Stimulated activated CD8-positive, alpha-beta memory T cell treated with anti-CD3 and anti-CD28 coated beads, Interleukin-7, amount 100 ng/mL, for 24 hours (primary cell): ENCODE measurements around the gene NCR2.

ENCODE experiments used
- DNase-seq: peaks from one replicate; pipeline ENCODE4 v3.0.0-alpha.2; 2020; ENCODE audit warnings: low read depth

Gene NCR2

GRCh38 chr6:41331401-41332150, 3.8 kb upstream of the NCR2 start:
- no peak for DNase-seq

GRCh38 chr6:41332241-41332640, 3.2 kb upstream of the NCR2 start:
- DNase-seq: no peak

DNA sequence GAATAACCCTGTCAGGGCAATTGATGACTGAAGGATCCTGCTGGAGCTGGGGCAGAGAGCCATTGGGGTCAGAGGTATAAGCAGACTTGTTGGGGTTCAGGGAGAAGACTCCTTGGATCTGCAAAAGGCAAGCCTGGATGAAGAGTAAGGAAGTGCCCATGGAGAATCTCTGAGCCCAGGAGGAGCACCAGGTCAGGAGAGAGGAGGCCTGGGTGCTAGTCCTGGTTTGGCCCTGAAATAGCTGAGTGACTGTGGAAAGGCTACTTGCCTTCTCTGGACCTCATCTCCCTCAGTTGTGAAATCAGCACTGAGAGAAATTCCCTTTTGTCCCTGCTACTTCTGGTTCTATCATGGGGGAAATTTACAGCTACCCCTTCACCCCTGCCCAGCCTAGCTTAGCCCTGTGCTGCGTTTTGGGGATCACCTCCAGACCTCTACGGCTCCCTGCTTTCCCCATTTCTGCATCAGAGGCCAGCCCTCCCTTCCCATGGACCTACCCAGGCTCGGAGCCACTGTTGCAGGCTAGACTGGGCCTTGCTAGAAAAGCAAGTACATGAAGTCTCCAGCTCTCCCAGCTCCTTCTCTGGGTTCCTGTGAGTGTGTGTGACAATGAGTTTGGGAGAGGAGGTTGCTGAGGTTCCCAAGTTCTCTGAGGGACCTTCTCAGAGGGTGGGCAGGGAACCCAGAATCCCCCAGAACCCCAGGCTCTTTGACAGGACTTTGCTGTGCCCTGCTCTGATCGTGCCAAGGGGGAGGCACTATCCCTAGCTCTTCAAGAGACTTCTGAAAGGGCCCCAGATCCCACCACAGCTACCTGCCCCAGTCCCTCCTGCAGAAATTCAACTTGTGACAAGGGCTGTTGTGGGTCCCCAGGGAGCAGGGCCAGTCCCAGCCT, 2.3 kb upstream of the NCR2 start:
- DNase-seq: no peak

- DNase-seq: no peak
Measured at GRCh38 chr6:41334482-41335040, 847 bp upstream of the NCR2 start.

GRCh38 chr6:41335943-41336342, 535 bp downstream of the NCR2 start:
- no peak for DNase-seq

- no peak for DNase-seq
Measured at GRCh38 chr6:41336824-41337223, 1.4 kb downstream of the NCR2 start.

- DNase-seq: no peak
Measured at GRCh38 chr6:41337709-41338108, 2.3 kb downstream of the NCR2 start.

DNA sequence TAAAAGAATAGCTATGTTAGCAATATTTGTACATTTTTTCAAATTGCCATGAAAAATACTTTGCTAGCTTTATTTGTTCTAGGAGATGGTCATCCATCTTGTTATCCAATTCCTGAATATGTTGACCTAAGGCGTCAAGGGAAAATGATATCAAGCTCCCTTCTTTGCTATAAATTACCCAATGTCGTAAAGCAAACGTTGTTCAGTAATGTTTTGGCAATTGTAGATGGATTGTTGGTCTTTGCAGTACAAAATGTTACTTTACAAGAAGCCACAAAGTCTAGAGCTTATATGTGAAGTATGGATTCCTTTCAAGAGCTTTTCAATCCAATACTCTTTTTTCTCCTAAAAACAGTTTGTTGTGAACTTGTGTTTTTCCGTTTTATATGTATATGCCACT, 3.3 kb downstream of the NCR2 start:
- DNase-seq: no peak

DNA sequence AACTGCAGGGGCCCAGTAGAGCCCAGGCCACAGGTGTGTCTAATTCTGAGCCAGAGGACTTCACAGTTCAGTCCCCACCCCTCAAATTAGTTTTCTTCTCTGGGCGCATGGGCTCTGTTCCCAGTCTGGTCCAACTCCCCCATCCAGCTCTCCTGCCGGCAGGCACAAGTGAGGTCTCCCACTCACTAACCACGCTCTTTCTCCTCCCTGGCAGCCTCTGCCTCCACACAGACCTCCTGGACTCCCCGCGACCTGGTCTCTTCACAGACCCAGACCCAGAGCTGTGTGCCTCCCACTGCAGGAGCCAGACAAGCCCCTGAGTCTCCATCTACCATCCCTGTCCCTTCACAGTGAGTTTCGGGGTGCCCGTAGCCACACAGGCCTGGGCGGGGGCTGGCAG, 6.2 kb downstream of the NCR2 start:
- DNase-seq: no peak

DNA sequence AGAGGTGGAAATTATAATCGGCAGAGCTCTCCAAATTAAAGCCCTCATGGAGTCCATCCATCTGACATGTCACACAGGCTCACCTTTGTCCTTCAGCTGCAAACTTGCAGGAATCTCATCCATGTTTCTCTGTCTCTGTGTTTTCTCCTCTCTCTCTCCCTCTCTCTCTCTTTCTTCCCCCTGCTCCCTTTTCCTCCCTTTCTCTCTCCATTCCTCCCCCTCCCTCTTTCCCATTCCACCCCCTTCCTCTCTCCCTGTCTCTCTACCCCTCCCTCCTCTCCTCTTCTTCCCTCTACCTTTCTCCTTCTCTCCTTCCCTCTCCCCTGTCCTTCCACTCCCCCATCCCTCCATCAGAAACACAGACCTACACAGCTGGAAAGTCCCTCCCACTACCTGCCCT, 6.8 kb downstream of the NCR2 start:
- no peak for DNase-seq

- no peak for DNase-seq
Measured at GRCh38 chr6:41343641-41344187, 8.3 kb downstream of the NCR2 start.

DNA sequence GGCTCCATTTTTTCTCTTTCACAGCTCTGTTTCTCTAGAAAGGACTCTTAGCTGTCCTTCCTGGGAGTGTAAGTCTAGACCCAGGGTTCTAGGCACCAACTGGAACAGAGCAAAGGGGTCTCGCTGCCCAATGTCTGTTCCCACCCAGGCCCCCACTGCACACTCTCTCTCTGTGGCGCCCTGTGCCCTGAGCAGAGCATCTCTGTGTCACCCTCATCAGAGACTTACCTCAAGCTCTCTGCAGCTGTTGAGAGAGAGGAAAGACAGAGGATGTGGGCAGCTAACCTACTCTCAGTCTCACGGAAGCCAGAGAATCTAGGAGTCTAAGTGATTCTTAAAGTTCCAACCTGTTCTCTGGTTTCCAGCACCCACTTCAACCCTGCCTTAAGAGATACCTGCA, 9.5 kb downstream of the NCR2 start:
- no peak for DNase-seq

GRCh38 chr6:41345901-41346300, 10.5 kb downstream of the NCR2 start:
- DNase-seq: no peak

GRCh38 chr6:41346441-41346840, 11.0 kb downstream of the NCR2 start:
- DNase-seq: no peak

DNA sequence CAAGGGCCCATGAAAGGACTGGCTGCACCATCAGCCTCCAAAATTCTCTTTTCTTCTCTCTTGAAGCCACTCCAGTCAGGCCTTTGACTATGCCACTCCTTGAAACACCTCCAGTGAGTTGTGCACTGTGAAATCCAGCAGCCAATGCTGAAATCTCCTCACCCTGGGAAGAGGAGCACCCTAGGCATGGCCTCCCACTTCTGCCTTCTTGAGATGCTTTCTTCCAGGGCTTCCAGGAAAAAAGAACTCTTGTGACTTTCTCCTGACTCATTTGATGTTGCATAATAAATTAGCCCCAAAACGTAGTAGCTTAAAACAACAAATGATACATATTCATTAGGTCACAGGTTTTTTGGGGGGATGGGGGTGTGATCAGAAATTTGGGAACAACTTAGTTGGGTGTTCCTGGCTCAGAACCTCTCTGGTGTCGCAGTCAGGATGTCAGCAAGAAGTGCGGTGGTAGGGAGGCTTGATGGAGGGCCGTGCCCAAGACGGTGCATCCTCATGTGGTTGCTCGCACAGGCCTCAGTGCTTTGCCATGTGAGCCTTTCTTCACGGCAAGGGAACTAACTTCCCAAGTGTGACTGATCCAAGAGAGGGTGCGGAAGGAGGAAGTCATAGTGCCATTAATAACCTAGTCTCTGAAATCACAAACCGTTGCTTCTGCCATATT, 12.1 kb downstream of the NCR2 start:
- no peak for DNase-seq

DNA sequence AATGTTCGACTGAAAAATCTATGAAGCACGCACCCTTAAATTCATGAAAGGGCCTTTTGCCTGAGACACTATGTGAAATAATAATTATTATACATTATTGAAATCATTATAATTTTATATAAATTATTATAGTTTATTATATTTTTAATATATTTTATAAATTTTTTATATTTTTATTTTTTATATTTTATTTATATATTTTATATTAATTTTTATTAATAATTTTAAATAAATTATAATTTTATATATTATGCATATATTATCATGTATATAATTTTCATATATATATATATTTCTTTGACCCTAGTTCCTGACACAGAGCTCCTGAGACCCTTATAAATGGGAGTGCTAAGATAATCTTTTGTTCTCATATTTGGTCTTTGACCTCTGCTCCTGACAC, 13.5 kb downstream of the NCR2 start:
- DNase-seq: no peak

DNA sequence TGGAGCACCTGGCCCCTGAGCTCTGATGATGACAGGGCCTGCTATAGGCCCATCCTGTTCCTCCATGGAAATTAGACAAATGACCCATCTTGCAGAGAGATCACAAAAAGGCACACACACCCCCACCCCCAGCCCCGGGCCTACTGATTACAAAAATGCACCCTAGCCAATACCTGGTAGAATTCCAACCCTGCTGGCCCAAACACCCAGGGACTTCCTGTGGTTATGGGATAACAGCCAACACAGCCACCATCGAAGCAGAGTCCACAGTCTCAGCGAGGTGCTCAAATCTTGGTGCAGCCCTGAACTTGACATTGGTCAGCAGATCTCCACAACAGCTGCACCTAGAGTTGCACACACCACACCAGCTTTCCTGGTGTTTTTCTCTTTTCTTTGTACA, 17.0 kb downstream of the NCR2 start:
- no peak for DNase-seq

GRCh38 chr6:41352907-41353306, 17.5 kb downstream of the NCR2 start:
- no peak for DNase-seq

GRCh38 chr6:41353333-41353732, 17.9 kb downstream of the NCR2 start:
- DNase-seq: no peak

- no peak for DNase-seq
Measured at GRCh38 chr6:41355952-41356351, 20.5 kb downstream of the NCR2 start.

DNA sequence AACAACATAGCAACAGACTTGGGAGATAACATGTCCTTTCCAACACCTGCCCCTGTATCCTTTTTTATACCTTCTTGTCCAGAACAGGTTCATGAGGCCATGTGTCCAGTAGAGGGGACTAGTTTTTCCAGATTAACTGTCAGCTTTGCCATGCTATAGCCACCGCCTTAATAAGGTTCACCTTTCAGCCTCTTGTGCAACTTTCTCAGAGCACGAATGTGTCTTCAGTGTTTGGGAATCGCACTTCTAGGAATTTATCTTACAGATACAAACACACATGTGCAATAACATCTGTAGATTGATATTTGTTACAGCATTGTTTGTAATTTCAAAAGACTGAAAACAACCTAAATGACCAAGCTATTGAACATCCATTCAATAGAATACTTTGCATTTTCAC, 21.4 kb downstream of the NCR2 start:
- no peak for DNase-seq

GRCh38 chr6:41358503-41358902, 23.1 kb downstream of the NCR2 start:
- no peak for DNase-seq
